Endodermal cell (in vitro differentiated cells): Measurements from ENCODE around the gene IL7R. TPM values are rescaled to one million over a fixed set of nuclear protein-coding genes. Genes with fewer than 3 reads are reported as not detected.

Source experiments
- DNase-seq: peaks from one replicate; pipeline ENCODE4 v3.0.0-alpha.2; 2017
- H3K27ac ChIP-seq: 2 replicates; pipeline ENCODE4 v1.5.1; 2013; ENCODE audit warnings: mild to moderate bottlenecking, low read depth, low read length, moderate library complexity
- H3K27me3 ChIP-seq: 2 replicates; pipeline ENCODE4 v1.6.1; 2013; ENCODE audit warnings: mild to moderate bottlenecking, low read length, moderate library complexity; ENCODE audit not compliant: insufficient read depth, control insufficient read depth, poor library complexity, severe bottlenecking
- H3K36me3 ChIP-seq: 2 replicates; pipeline ENCODE4 v1.7.0; 2013; ENCODE audit warnings: mild to moderate bottlenecking, low read length, moderate library complexity; ENCODE audit not compliant: control insufficient read depth, insufficient read depth
- H3K4me1 ChIP-seq: one replicate; pipeline ENCODE4 v1.7.0; 2013; ENCODE audit warnings: low read length; ENCODE audit not compliant: control insufficient read depth, insufficient read depth
- H3K4me3 ChIP-seq: 2 replicates; pipeline ENCODE4 v1.5.1; 2013; ENCODE audit warnings: mild to moderate bottlenecking, low read length, moderate library complexity
- H3K9ac ChIP-seq: 2 replicates; pipeline ENCODE4 v1.6.1; 2013; ENCODE audit warnings: mild to moderate bottlenecking, low read length, moderate library complexity; ENCODE audit not compliant: poor library complexity, severe bottlenecking; ENCODE audit errors: extremely low read depth
- H3K9me3 ChIP-seq: 2 replicates; pipeline ENCODE4 v1.6.1; 2013; ENCODE audit warnings: mild to moderate bottlenecking, low read length, moderate library complexity; ENCODE audit not compliant: control insufficient read depth
- H3K27ac Mint-ChIP-seq: 2 replicates; pipeline ENCODE4 v1.8.0; 2020; ENCODE audit warnings: mixed read lengths
- H3K27me3 Mint-ChIP-seq: 2 replicates; pipeline ENCODE4 v1.8.0; 2021; ENCODE audit warnings: mild to moderate bottlenecking, mixed read lengths; ENCODE audit not compliant: insufficient read depth
- H3K36me3 Mint-ChIP-seq: 2 replicates; pipeline ENCODE4 v1.8.0; 2020; ENCODE audit warnings: low read depth, mixed read lengths
- H3K4me1 Mint-ChIP-seq: 2 replicates; pipeline ENCODE4 v1.8.0; 2020; ENCODE audit warnings: mixed read lengths
- H3K4me3 Mint-ChIP-seq: 2 replicates; pipeline ENCODE4 v1.8.0; 2020; ENCODE audit warnings: mild to moderate bottlenecking, moderate library complexity, mixed read lengths
- H3K9me3 Mint-ChIP-seq: 2 replicates; pipeline ENCODE4 v1.8.0; 2020; ENCODE audit warnings: mild to moderate bottlenecking, mixed read lengths
- CTCF ChIP-seq: fragments of 200-600 bp; sonication (generic); conservative IDR thresholded peaks from 2 replicates; pipeline ENCODE4 v1.5.0; 2021; ENCODE audit warnings: antibody characterized with exemption, mild to moderate bottlenecking
- WGBS, 2 experiments: methylation state at CpG; one replicate each; pipeline versions ENCODE4 v1.1.5 to v1.1.7; 2013; ENCODE audit warnings: missing lambda C conversion rate in 2 of 2, mixed read lengths in 1 of 2; ENCODE audit not compliant: insufficient coverage in 1 of 2, insufficient read length in 1 of 2; 5-methylcytosine and 5-hydroxymethylcytosine counted together
- total RNA-seq, 2 donors: library from RNA; stranded (reverse); fragmentation: NEBNext Ultra II Directional in 1 of 2; extraction: Animal tissue kit (Norgen Biotek cat#: 25700) in 1 of 2; gene quantifications; 2 replicates in 1 of 2; 3 replicates in 1 of 2; pipeline ENCODE4 v1.2.1, GENCODE V29; 2021

IL7R gene
- total RNA-seq, 2 donors from 2014 or later = 0.69 to 0.79 TPM

GRCh38 chr5:35826056-35826455, 30.6 kb upstream of the IL7R start:
- H3K4me1 Mint-ChIP-seq = peaks cover 7% of the 10 kb centered on the region
- DNase-seq = no peak
- Histone ChIP-seq H3K4me1 (peaks cover under 1% of the 10 kb centered on the region), H3K9ac (no peak overlapping the region), H3K27ac (no peak overlapping the region), H3K9me3 (no peaks in the 10 kb centered on the region), H3K36me3 (no peaks in the 10 kb centered on the region), H3K27me3 (no peaks in the 10 kb centered on the region), H3K4me3 (no peak overlapping the region)
- no peaks in the 10 kb centered on the region for H3K36me3 Mint-ChIP-seq
- no peak overlapping the region for H3K27ac Mint-ChIP-seq
- no peak overlapping the region for H3K4me3 Mint-ChIP-seq
- H3K27me3 Mint-ChIP-seq = peaks cover 35% of the 10 kb centered on the region
- no peaks in the 10 kb centered on the region for H3K9me3 Mint-ChIP-seq
- TF ChIP-seq CTCF = no peak
- 91 to 100% methylated on average over 1 to 3 of the region's 3 CpGs for WGBS, 2 experiments

DNA sequence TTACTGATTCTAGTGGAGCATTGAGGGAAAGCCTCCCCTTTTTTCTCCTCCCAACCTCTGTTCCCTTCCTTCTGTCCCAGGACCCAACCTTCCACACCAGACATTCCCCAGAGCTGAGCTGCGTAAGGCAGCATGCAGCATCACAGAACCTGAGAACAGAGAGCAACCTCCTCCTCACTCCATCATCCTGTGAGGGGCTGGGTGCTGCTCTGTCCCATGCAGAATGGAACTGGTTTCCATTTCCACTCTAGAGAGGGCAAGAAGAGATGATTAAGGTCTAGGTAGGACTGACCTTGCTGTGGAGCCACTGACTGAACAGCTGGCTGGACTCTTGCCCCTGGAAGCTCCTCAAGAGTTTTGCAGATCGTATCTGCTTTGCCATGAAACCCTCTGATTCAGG, 30.1 kb upstream of the IL7R start:
- Histone ChIP-seq H3K4me1 (peaks cover 5% of the 10 kb centered on the region), H3K9ac (no peak overlapping the region), H3K4me3 (no peak overlapping the region), H3K9me3 (no peaks in the 10 kb centered on the region), H3K27ac (no peak overlapping the region), H3K36me3 (no peaks in the 10 kb centered on the region), H3K27me3 (no peaks in the 10 kb centered on the region)
- H3K27me3 Mint-ChIP-seq = peaks cover 35% of the 10 kb centered on the region
- TF ChIP-seq CTCF = no peak
- H3K27ac Mint-ChIP-seq = no peak overlapping the region
- peaks cover 12% of the 10 kb centered on the region for H3K4me1 Mint-ChIP-seq
- no peaks in the 10 kb centered on the region for H3K9me3 Mint-ChIP-seq
- WGBS, 2 experiments = 91 to 100% methylated on average over 1 to 2 of the region's 2 CpGs
- no peak for DNase-seq
- H3K36me3 Mint-ChIP-seq = no peaks in the 10 kb centered on the region
- no peak overlapping the region for H3K4me3 Mint-ChIP-seq

DNA sequence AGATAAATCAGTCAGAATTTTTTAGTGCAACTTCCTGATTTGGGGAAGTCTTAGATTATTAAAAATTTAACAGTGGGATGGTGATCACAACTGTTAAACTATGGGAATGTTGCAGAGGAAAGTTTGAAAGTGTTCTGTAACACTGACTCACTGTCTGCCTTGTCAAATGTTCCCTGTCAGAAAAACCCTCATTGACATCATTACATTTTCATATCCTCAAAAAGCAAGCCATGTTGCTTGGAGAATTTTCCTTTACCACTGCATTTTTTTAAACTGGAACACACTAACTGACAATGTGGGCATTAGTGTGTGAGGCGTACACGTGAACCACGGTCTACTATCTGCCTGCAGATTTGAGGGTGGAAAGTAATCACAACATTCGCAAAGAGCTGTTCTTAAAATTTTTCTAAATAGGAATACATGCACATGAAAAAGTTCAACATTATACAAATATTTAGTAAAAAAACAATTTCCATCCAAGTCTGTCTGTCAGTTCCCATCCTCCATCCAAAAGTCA, 28.6 kb upstream of the IL7R start:
- H3K27ac ChIP-seq = no peak overlapping the region
- no peaks in the 10 kb centered on the region for H3K9me3 ChIP-seq
- WGBS, 2 experiments = 95 to 100% methylated on average over 2 to 4 of the region's 4 CpGs
- H3K9ac ChIP-seq = no peak overlapping the region
- Mint-ChIP-seq H3K27me3 (peaks cover 27% of the 10 kb centered on the region), H3K27ac (no peak overlapping the region), H3K9me3 (no peaks in the 10 kb centered on the region), H3K4me1 (peaks cover 23% of the 10 kb centered on the region), H3K36me3 (no peaks in the 10 kb centered on the region), H3K4me3 (no peak overlapping the region)
- peaks cover 5% of the 10 kb centered on the region for H3K4me1 ChIP-seq
- H3K27me3 ChIP-seq = no peaks in the 10 kb centered on the region
- no peaks in the 10 kb centered on the region for H3K36me3 ChIP-seq
- no peak for DNase-seq
- H3K4me3 ChIP-seq = no peak overlapping the region
- no peak for TF ChIP-seq CTCF
